Liver (tissue), 9 donors: ENCODE measurements around the gene MTMR1. TPM values are rescaled to one million over a fixed set of nuclear protein-coding genes. Genes with fewer than 3 reads are reported as not detected.

Experiments used
- DNase-seq: peaks from one replicate; pipeline ENCODE4 v3.0.0-alpha.2; 2017; ENCODE audit warnings: low spot score
- H3K27ac ChIP-seq, 2 donors: one replicate each; pipeline ENCODE4 v1.7.0; 2013; ENCODE audit warnings: inconsistent platforms in 2 of 2, low read length in 2 of 2, control low read depth in 1 of 2, low read depth in 1 of 2, mild to moderate bottlenecking in 1 of 2
- H3K27me3 ChIP-seq, 4 donors: one replicate each; pipeline versions ENCODE4 v1.6.1 to v1.7.0; 2013; ENCODE audit warnings: low read length in 3 of 4, inconsistent platforms in 1 of 4, mild to moderate bottlenecking in 1 of 4, moderate library complexity in 1 of 4; ENCODE audit not compliant: control insufficient read depth in 4 of 4, insufficient read depth in 4 of 4
- H3K36me3 ChIP-seq, 4 donors: one replicate each; pipeline versions ENCODE4 v1.6.1 to v1.7.0; 2013; ENCODE audit warnings: low read length in 3 of 4, mild to moderate bottlenecking in 3 of 4, low read depth in 1 of 4, moderate library complexity in 1 of 4; ENCODE audit not compliant: control insufficient read depth in 4 of 4, insufficient read depth in 3 of 4
- H3K4me1 ChIP-seq, 4 donors: one replicate each; pipeline versions ENCODE4 v1.6.1 to v1.7.0; 2013; ENCODE audit warnings: low read length in 3 of 4, mild to moderate bottlenecking in 3 of 4, moderate library complexity in 1 of 4; ENCODE audit not compliant: control insufficient read depth in 4 of 4, insufficient read depth in 4 of 4
- H3K4me3 ChIP-seq, 3 donors: one replicate each; pipeline versions ENCODE4 v1.6.1 to v1.7.0; 2013; ENCODE audit warnings: low read length in 3 of 3, control low read depth in 1 of 3, low read depth in 1 of 3, mild to moderate bottlenecking in 1 of 3
- H3K9ac ChIP-seq, 2 donors: one replicate each; pipeline ENCODE4 v1.7.0; 2013; ENCODE audit warnings: low read length in 2 of 2, mild to moderate bottlenecking in 2 of 2, moderate library complexity in 2 of 2, control low read depth in 1 of 2, low read depth in 1 of 2
- H3K9me3 ChIP-seq, 4 donors: one replicate each; pipeline versions ENCODE4 v1.6.1 to v1.7.0; 2013; ENCODE audit warnings: low read length in 3 of 4; ENCODE audit not compliant: control insufficient read depth in 4 of 4
- EGR1 ChIP-seq, 2 donors: IDR thresholded peaks; 2 replicates each; pipeline ENCODE4 v1.6.1; 2016 to 2018; ENCODE audit warnings: antibody characterized with exemption in 2 of 2, low read depth in 2 of 2
- FOXA1 ChIP-seq: IDR thresholded peaks from 2 replicates; pipeline ENCODE4 v1.6.1; 2016; ENCODE audit warnings: antibody characterized with exemption
- FOXA2 ChIP-seq: IDR thresholded peaks from 2 replicates; pipeline ENCODE4 v1.6.1; 2016; ENCODE audit warnings: antibody characterized with exemption
- GABPA ChIP-seq, 2 donors: IDR thresholded peaks in 1 of 2; conservative IDR thresholded peaks in 1 of 2; 2 replicates each; pipeline ENCODE4 v1.6.1; 2016; ENCODE audit warnings: antibody characterized with exemption in 2 of 2, mild to moderate bottlenecking in 1 of 2, moderate library complexity in 1 of 2
- HNF4A ChIP-seq, 2 donors: conservative IDR thresholded peaks; 2 replicates each; pipeline ENCODE4 v1.6.1; 2016; ENCODE audit warnings: antibody characterized with exemption in 2 of 2, mild to moderate bottlenecking in 2 of 2
- HNF4G ChIP-seq: IDR thresholded peaks from 2 replicates; pipeline ENCODE4 v1.6.1; 2016; ENCODE audit warnings: antibody characterized with exemption
- JUND ChIP-seq, 2 donors: IDR thresholded peaks; 2 replicates each; pipeline ENCODE4 v1.6.1; 2016; ENCODE audit warnings: antibody characterized with exemption in 2 of 2
- NR2F2 ChIP-seq: IDR thresholded peaks from 2 replicates; pipeline ENCODE4 v1.6.1; 2016; ENCODE audit warnings: antibody characterized with exemption
- RXRA ChIP-seq, 2 donors: IDR thresholded peaks; 2 replicates each; pipeline ENCODE4 v1.6.1; 2017 to 2018; ENCODE audit warnings: antibody characterized with exemption in 2 of 2, mild to moderate bottlenecking in 1 of 2
- SP1 ChIP-seq: IDR thresholded peaks from 2 replicates; pipeline ENCODE4 v1.6.1; 2018; ENCODE audit warnings: antibody characterized with exemption, mild to moderate bottlenecking
- TAF1 ChIP-seq: conservative IDR thresholded peaks from 2 replicates; pipeline ENCODE4 v1.6.1; 2016; ENCODE audit warnings: antibody characterized with exemption, mild to moderate bottlenecking
- YY1 ChIP-seq: IDR thresholded peaks from 2 replicates; pipeline ENCODE4 v1.6.1; 2016; ENCODE audit warnings: antibody characterized with exemption, mild to moderate bottlenecking
- WGBS: extraction: QIAGEN DNeasy Blood & Tissue Kit; methylation state at CpG from one replicate; pipeline ENCODE4 v1.1.7; 2013; 5-methylcytosine and 5-hydroxymethylcytosine counted together
- polyA plus RNA-seq, 2 donors: library from polyadenylated mRNA; stranded (reverse) in 1 of 2; unstranded in 1 of 2; fragments of 200-250 nt in 1 of 2; fragments of >200 nt in 1 of 2; fragmentation: Nextera tagmentation in 1 of 2; extraction: Ambion mirVana in 1 of 2; gene quantifications; one replicate each; pipeline versions ENCODE4 v1.2.1 to v1.2.3, GENCODE V29; 2013 to 2015
- total RNA-seq, 2 donors: library from RNA; depleted of rRNA; stranded (reverse); fragments of >200 nt; gene quantifications; one replicate each; pipeline ENCODE4 v1.2.3, GENCODE V29; 2014
- TF ChIP-seq, protein P1 (sequence below): IDR thresholded peaks from 2 replicates; pipeline ENCODE4 v1.6.1; 2016; ENCODE audit warnings: antibody characterized with exemption
- TF ChIP-seq, protein P2 (sequence below): fragments of 150-350 bp; IDR thresholded peaks from 2 replicates; pipeline ENCODE4 v1.5.1; 2017; ENCODE audit warnings: improper control_type of control experiment, low read depth, low read length; ENCODE audit not compliant: missing input control
- TF ChIP-seq, protein P3 (sequence below): IDR thresholded peaks from 2 replicates; pipeline ENCODE4 v1.6.1; 2016; ENCODE audit warnings: antibody characterized with exemption
- TF ChIP-seq, protein P4 (sequence below): IDR thresholded peaks from 2 replicates; pipeline ENCODE4 v1.6.1; 2016; ENCODE audit warnings: antibody characterized with exemption, mild to moderate bottlenecking
- TF ChIP-seq, protein P5 (sequence below): IDR thresholded peaks from 2 replicates; pipeline ENCODE4 v1.6.1; 2016; ENCODE audit warnings: antibody characterized with exemption
- donor health status: healthy.
- donor health status: healthy.
- donor health status: healthy.
- donor health status: healthy.
- donor health status: healthy.

The MTMR1 gene
- total and polyA plus RNA-seq, 4 donors, result 2.5 to 13.4 (median 7.8) TPM

DNA sequence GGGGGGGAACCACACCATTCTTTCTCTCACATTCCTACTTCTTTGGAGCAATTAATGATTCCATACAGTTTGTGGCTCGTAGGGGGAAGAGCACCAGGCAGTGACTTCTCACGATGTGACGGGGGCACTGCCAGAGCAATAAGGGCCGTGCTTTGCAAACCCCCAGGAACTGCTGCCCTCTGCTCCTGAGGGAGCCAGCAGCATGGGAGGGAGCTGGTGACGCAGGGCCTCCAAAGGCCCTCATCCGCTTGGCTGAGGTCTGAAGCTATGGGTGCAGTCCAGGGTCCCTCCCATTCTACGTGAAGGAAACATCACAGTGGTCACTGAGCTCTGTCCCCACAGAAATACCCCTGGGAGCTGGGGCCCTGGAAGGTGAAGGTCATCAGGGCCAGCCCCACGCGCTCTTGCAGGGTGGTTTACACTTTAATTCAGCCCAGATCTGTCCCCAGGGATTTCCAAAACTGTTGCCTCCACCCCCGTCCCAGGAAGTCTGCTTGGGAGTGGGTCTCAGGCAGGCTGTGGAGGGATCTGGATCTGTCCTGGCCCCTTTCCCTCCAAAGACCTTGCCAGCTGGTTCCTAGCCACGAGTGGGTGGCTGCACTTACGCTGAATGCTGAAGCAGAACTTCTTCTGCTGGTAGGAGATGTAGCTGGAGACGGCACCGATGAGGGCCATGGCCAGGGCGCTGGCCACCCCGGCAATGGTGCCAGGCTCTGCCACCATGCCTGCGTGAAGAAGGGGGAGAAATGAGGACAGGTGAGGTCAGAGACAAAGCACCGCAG lies 82.6 kb downstream of the MTMR1 start:
- no peak for TF ChIP-seq HNF4G
- TF ChIP-seq, protein P1, sequence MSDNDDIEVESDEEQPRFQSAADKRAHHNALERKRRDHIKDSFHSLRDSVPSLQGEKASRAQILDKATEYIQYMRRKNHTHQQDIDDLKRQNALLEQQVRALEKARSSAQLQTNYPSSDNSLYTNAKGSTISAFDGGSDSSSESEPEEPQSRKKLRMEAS, result no peak
- TF ChIP-seq, protein P2, sequence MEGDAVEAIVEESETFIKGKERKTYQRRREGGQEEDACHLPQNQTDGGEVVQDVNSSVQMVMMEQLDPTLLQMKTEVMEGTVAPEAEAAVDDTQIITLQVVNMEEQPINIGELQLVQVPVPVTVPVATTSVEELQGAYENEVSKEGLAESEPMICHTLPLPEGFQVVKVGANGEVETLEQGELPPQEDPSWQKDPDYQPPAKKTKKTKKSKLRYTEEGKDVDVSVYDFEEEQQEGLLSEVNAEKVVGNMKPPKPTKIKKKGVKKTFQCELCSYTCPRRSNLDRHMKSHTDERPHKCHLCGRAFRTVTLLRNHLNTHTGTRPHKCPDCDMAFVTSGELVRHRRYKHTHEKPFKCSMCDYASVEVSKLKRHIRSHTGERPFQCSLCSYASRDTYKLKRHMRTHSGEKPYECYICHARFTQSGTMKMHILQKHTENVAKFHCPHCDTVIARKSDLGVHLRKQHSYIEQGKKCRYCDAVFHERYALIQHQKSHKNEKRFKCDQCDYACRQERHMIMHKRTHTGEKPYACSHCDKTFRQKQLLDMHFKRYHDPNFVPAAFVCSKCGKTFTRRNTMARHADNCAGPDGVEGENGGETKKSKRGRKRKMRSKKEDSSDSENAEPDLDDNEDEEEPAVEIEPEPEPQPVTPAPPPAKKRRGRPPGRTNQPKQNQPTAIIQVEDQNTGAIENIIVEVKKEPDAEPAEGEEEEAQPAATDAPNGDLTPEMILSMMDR, result no peak
- TF ChIP-seq, protein P3, sequence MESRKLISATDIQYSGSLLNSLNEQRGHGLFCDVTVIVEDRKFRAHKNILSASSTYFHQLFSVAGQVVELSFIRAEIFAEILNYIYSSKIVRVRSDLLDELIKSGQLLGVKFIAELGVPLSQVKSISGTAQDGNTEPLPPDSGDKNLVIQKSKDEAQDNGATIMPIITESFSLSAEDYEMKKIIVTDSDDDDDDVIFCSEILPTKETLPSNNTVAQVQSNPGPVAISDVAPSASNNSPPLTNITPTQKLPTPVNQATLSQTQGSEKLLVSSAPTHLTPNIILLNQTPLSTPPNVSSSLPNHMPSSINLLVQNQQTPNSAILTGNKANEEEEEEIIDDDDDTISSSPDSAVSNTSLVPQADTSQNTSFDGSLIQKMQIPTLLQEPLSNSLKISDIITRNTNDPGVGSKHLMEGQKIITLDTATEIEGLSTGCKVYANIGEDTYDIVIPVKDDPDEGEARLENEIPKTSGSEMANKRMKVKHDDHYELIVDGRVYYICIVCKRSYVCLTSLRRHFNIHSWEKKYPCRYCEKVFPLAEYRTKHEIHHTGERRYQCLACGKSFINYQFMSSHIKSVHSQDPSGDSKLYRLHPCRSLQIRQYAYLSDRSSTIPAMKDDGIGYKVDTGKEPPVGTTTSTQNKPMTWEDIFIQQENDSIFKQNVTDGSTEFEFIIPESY, result no peak
- TF ChIP-seq, protein P4, sequence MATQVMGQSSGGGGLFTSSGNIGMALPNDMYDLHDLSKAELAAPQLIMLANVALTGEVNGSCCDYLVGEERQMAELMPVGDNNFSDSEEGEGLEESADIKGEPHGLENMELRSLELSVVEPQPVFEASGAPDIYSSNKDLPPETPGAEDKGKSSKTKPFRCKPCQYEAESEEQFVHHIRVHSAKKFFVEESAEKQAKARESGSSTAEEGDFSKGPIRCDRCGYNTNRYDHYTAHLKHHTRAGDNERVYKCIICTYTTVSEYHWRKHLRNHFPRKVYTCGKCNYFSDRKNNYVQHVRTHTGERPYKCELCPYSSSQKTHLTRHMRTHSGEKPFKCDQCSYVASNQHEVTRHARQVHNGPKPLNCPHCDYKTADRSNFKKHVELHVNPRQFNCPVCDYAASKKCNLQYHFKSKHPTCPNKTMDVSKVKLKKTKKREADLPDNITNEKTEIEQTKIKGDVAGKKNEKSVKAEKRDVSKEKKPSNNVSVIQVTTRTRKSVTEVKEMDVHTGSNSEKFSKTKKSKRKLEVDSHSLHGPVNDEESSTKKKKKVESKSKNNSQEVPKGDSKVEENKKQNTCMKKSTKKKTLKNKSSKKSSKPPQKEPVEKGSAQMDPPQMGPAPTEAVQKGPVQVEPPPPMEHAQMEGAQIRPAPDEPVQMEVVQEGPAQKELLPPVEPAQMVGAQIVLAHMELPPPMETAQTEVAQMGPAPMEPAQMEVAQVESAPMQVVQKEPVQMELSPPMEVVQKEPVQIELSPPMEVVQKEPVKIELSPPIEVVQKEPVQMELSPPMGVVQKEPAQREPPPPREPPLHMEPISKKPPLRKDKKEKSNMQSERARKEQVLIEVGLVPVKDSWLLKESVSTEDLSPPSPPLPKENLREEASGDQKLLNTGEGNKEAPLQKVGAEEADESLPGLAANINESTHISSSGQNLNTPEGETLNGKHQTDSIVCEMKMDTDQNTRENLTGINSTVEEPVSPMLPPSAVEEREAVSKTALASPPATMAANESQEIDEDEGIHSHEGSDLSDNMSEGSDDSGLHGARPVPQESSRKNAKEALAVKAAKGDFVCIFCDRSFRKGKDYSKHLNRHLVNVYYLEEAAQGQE, result no peak
- no peak for TF ChIP-seq HNF4A (conservative IDR thresholded peaks at IDR 0.05)
- TF ChIP-seq NR2F2, result no peak
- no peak for TF ChIP-seq YY1
- no peak for TF ChIP-seq FOXA1
- TF ChIP-seq EGR1 (IDR thresholded peaks at IDR 0.05; ENCODE audit: low read depth in 2 of 2), result no peak
- no peak for TF ChIP-seq JUND (IDR thresholded peaks at IDR 0.05)
- TF ChIP-seq, protein P5, sequence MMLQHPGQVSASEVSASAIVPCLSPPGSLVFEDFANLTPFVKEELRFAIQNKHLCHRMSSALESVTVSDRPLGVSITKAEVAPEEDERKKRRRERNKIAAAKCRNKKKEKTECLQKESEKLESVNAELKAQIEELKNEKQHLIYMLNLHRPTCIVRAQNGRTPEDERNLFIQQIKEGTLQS, result no peak
- TF ChIP-seq RXRA (IDR thresholded peaks at IDR 0.05), result no peak
- TF ChIP-seq GABPA (IDR thresholded peaks at IDR 0.05 in 1 of 2, conservative IDR thresholded peaks at IDR 0.05 in 1 of 2), result no peak
- no peak for TF ChIP-seq FOXA2
- no peak for TF ChIP-seq SP1
- no peak for TF ChIP-seq TAF1
- Histone ChIP-seq H3K9ac (no peak overlapping the region), H3K36me3 (peaks cover 0 to 4% (median under 1%) of the 10 kb centered on the region in 4 donors), H3K27me3 (no peaks in the 10 kb centered on the region), H3K4me1 (peaks cover 0 to 5% (median 1%) of the 10 kb centered on the region in 4 donors), H3K27ac (no peak overlapping the region), H3K9me3 (no peaks in the 10 kb centered on the region), H3K4me3 (no peak overlapping the region)
- no peak for DNase-seq
- 93% methylated on average over 18 of the region's 18 CpGs for WGBS
